Progenitor cell of endocrine pancreas (in vitro differentiated cells): ENCODE data around the gene DECR2. TPM values are rescaled to one million over a fixed set of nuclear protein-coding genes. Genes with fewer than 3 reads are reported as not detected.

Experiments
- DNase-seq: peaks from one replicate; pipeline ENCODE4 v3.0.0; 2021; ENCODE audit warnings: low spot score; ENCODE audit not compliant: unreplicated experiment
- H3K27ac Mint-ChIP-seq: 2 replicates; pipeline ENCODE4 v1.8.0; 2021; ENCODE audit warnings: mild to moderate bottlenecking, moderate library complexity, mixed read lengths
- H3K27me3 Mint-ChIP-seq: 2 replicates; pipeline ENCODE4 v1.8.0; 2021; ENCODE audit warnings: mixed read lengths
- H3K36me3 Mint-ChIP-seq: 2 replicates; pipeline ENCODE4 v1.8.0; 2022; ENCODE audit warnings: mixed read lengths; ENCODE audit not compliant: insufficient read depth
- H3K4me1 Mint-ChIP-seq: 2 replicates; pipeline ENCODE4 v1.8.0; 2021; ENCODE audit warnings: low read depth, mixed read lengths
- H3K4me3 Mint-ChIP-seq: 2 replicates; pipeline ENCODE4 v1.8.0; 2021; ENCODE audit warnings: low read depth, mild to moderate bottlenecking, moderate library complexity, mixed read lengths
- H3K9me3 Mint-ChIP-seq: 2 replicates; pipeline ENCODE4 v1.8.0; 2021; ENCODE audit warnings: low read depth, mixed read lengths
- CTCF ChIP-seq: fragments of 200-600 bp; sonication (generic); IDR thresholded peaks from one replicate; pipeline ENCODE4 v1.5.0; 2021; ENCODE audit warnings: antibody characterized with exemption, mild to moderate bottlenecking; ENCODE audit not compliant: unreplicated experiment
- total RNA-seq: library from RNA; stranded (reverse); gene quantifications from 2 replicates; pipeline ENCODE4 v1.2.1, GENCODE V29; 2021

Gene DECR2
- total RNA-seq, 1 donor from 2014 or later, result 39.4 TPM

- H3K9me3 Mint-ChIP-seq, result no peaks in the 10 kb centered on the region
- DNase-seq, result no peak
- H3K27ac Mint-ChIP-seq, result no peak overlapping the region
- H3K36me3 Mint-ChIP-seq, result peaks cover 5% of the 10 kb centered on the region
- no peak for TF ChIP-seq CTCF
- peaks cover 21% of the 10 kb centered on the region for H3K4me1 Mint-ChIP-seq
- H3K4me3 Mint-ChIP-seq, result peak overlapping the region; percentile 58
- H3K27me3 Mint-ChIP-seq, result peaks cover 20% of the 10 kb centered on the region
These were observed 22.4 kb downstream of the DECR2 start for GRCh38 chr16:424033-424622.

GRCh38 chr16:424623-425081, 23.0 kb downstream of the DECR2 start:
- no peak for DNase-seq
- no peaks in the 10 kb centered on the region for H3K9me3 Mint-ChIP-seq
- H3K27me3 Mint-ChIP-seq, result peaks cover 20% of the 10 kb centered on the region
- H3K36me3 Mint-ChIP-seq, result peaks cover 5% of the 10 kb centered on the region
- H3K4me3 Mint-ChIP-seq, result peak overlapping the region; percentile 58
- H3K4me1 Mint-ChIP-seq, result peaks cover 21% of the 10 kb centered on the region
- no peak overlapping the region for H3K27ac Mint-ChIP-seq
- no peak for TF ChIP-seq CTCF

- peaks cover 20% of the 10 kb centered on the region for H3K27me3 Mint-ChIP-seq
- no peaks in the 10 kb centered on the region for H3K9me3 Mint-ChIP-seq
- H3K27ac Mint-ChIP-seq, result peak within 1 kb of the TSS; percentile 86
- DNase-seq, result peak; percentile 70
- peaks cover 23% of the 10 kb centered on the region for H3K4me1 Mint-ChIP-seq
- TF ChIP-seq CTCF, result peak; percentile 44
- peaks cover 8% of the 10 kb centered on the region for H3K36me3 Mint-ChIP-seq
- peak within 1 kb of the TSS; percentile 87 for H3K4me3 Mint-ChIP-seq
These were observed 23.5 kb downstream of the DECR2 start, which contains the start of gene RAB11FIP3 for GRCh38 chr16:425082-425718. Gene RAB11FIP3, plus strand, starts transcription at chr16:425649. Its CDS starts 358 bp downstream, at chr16:426007.

- no peaks in the 10 kb centered on the region for H3K9me3 Mint-ChIP-seq
- peaks cover 18% of the 10 kb centered on the region for H3K27me3 Mint-ChIP-seq
- peaks cover 23% of the 10 kb centered on the region for H3K4me1 Mint-ChIP-seq
- peak overlapping the region; percentile 74 for H3K4me3 Mint-ChIP-seq
- no peak for DNase-seq
- peaks cover 8% of the 10 kb centered on the region for H3K36me3 Mint-ChIP-seq
- no peak for TF ChIP-seq CTCF
- H3K27ac Mint-ChIP-seq, result no peak overlapping the region
These were observed 24.0 kb downstream of the DECR2 start for GRCh38 chr16:425740-426114.

- Mint-ChIP-seq H3K27me3 (peaks cover 15% of the 10 kb centered on the region), H3K4me1 (peaks cover 23% of the 10 kb centered on the region), H3K9me3 (no peaks in the 10 kb centered on the region), H3K27ac (peak overlapping the region; percentile 44), H3K36me3 (peaks cover 8% of the 10 kb centered on the region), H3K4me3 (peak overlapping the region; percentile 87)
- TF ChIP-seq CTCF, result no peak
- DNase-seq, result peak; percentile 41
These were observed 24.6 kb downstream of the DECR2 start for GRCh38 chr16:426115-426905.
